HG03378 (cell line): ENCODE data around the gene NHP2.
"Not testable (repeated sequence)": the region's sequence is repeated elsewhere in the genome, so short reads cannot be mapped to it uniquely, and the experiment has no call there.

Experiments
- ATAC-seq: cut with Tn5 transposase; IDR thresholded peaks from one replicate; pipeline ENCODE4 v1.9.1; 2021; ENCODE audit warnings: mild to moderate bottlenecking, moderate library complexity; ENCODE audit not compliant: unreplicated experiment

Gene NHP2

DNA sequence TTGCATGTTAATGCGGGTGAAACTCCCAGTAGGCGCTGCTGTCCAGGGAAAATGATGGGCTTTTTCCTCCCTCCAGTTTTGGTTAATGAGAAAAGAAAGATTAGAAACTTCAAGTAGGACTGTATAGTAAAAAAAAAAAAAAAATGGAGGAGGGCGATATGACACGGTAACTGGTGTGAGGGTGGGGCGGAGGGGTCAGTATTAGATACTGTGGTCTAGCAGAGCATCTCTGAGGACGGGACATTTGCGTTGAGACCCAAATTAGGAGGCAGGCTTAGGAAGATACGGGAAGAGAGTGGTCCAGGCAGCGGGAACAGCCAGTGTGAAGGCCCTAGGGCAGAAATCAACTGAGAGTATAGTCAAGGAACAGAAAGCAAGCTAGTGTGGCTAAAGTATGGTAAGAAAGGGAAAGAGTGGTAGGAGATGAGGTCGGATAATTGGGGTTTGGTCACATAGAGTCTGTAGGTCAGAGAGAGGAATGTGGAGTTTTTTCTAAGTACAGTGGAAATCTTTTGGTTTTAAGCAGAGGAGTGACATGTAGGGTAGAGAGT, 22.2 kb downstream of the NHP2 start:
- no peak for ATAC-seq

DNA sequence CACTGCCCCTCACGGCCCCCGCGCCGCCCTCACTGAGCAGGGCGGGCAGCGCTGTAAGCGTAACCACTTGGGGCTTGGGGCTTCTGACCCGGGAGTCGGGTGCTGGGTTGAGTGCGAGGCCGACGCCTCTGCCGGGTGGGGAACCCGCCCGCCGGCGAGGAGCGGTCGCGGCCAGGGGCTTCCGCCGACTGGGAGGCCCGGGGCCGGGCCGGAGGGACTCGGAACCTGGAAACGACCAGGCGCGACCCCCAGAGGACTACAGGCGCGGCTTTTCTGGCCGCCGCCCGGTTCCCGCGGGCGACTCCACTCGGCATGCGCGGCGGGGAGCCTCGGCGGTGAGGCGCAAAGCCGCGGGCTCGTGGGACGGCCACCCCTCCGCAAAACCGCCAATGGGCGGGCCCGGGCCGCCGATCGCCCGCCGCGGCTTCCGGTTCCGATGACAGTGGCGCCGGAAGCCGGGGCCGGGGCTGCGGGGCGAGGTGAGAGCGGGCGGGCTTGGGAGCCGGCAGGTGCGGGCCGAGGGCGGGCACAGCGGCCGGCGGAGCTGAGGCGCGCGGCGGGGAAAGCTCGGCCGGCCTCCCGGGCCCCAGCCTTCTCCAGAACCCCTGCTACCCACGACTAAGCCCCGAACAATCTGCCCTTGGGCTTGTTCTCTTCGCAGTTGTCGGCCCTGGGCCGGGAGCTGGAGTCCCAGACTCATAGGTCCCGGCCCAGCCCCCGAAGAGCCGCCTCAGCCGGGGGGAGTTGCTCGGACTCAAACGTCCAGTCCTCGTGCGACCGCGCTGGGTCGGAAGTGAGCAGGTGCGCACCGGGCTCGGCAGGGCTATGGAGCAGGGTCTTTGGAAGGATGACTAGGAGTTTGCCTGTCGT, 22.9 kb downstream of the NHP2 start, which contains the start of gene RMND5B:
TSS of gene RMND5B (plus strand) at position 439 of the 870 bp plus-strand sequence. CDS start 7,106 bp downstream, outside the sequence.
- ATAC-seq, result peak; percentile 55

GRCh38 chr5:178130234-178130575, 23.5 kb downstream of the NHP2 start:
- not testable (repeated sequence) for ATAC-seq

- no peak for ATAC-seq
Observed at GRCh38 chr5:178129296-178129695, 24.4 kb downstream of the NHP2 start.

DNA sequence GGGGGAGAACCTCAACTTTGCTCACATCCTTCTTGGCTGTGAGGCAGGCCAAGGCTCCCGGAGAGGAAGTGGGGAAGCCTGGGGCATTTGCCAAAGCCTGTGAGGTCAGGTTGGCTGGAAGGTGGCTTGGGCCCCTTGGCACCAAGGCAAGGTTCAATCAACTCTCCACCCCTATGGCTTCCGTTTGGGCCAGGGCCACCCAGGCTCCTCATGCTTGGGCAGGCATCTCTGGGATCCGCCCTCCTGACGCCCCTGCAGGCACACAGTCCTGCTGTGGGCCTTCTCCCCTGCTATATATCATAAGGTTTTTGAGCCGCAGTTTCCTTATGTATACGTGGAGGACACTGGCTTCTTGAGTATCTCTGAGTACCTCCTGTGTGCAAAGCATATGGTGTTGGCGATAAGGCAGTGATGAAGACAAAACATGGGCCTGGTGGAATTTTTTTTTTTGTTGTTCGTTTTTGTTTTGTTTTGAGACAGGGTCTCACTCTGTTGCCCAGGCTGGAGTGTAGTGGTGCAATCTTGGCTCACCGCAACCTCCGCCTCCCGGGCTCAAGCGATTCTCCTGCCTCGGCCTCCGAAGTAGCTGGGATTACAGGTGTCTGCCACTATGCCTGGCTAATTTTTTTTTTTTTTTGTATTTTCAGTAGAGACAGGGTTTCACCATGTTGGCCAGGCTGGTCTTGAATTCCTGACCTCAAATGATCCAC, 26.2 kb downstream of the NHP2 start:
- not testable (repeated sequence) for ATAC-seq

- ATAC-seq, result no peak
Observed at GRCh38 chr5:178126556-178126955, 27.1 kb downstream of the NHP2 start.

GRCh38 chr5:178125253-178125906, 28.3 kb downstream of the NHP2 start:
- ATAC-seq, result no peak

DNA sequence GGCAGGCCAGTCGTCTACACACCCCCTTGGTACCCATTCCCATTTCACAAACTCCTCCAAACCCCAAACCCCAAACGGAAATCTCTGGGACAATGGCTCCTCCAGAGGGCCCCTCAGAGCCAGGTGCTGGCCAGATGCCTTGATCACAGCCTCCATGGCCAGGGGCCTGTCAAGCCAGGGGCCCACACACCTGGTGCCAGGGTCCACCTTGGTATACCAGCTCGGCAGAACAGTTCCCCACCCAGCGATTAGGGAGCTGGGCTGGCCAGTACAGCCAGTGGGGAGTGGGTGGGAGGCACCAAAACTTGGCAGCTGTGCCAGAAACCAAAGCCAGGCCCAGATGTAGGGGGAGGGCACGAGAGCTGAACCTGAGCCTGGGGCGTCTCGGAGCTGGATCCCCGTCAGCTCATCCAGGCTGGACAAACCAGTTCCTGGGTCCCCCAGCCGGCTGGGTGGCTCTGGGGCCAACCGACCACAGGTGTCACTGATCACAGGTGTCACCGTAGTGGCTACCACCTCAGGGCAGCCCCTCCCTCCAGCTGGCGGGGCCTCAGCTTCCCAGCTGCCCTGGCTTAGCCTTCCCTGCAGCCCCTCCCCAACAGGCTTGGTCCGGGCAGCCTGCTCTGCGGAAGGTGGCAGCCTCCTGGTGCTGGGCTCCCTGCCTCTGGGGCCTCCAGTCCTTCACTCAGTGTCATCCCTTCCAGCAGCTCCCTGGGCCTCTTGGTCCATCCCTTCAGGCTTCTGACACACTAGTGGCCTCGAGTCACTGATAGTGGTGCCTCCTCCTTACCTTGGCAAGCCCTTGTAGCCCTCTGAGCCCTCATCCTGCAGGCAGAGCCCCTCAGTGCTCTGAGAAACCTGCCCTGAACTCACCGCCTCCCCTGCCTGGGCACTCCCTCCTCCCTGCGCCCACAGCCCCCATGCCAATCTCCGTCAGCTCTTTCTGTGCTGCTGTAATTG, 29.4 kb downstream of the NHP2 start:
- no peak for ATAC-seq

DNA sequence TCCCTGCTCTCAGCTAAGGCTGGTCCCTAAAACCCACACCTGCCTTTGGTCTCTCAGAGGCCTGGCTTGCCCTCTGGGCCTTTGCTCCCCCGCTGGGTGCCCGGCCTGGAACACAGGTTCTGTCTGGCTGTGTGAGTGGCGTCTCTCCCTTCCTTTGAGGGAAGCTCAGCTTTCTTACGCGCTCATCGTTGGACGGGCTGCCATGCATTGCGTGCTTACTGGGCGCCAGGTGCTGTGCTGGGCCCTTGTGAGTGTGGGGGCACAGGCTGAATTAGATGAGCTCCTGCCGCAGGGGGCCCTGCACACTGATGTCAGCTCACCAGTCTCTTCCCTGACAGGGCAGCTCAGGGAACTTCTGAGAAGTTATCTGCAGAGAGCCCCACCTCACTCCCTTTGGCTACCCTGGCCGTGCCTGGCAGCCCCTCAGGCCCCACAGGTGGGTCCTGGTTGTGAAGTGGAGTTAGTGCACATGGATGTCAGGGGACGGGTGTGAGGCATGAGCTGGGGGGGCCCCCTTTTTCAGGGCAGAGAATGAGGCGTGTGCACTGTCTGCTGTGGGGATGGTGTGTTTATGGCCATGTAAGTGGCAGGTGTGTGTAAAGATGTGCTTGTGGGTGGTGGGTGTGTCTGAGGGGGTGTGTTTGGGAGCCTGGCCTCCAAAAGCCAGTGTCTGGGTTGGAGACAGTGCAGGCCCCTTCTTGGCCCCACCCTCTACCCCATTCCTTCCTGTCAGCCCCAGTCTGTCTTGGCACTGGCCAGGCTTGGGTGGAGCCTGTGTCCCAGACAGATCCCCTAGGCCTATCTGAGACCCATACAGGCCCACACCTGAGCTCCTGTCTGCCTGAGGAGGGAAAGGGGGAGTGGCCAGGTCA, 30.4 kb downstream of the NHP2 start:
- no peak for ATAC-seq

- ATAC-seq, result no peak
Observed at GRCh38 chr5:178122346-178122745, 31.3 kb downstream of the NHP2 start.

DNA sequence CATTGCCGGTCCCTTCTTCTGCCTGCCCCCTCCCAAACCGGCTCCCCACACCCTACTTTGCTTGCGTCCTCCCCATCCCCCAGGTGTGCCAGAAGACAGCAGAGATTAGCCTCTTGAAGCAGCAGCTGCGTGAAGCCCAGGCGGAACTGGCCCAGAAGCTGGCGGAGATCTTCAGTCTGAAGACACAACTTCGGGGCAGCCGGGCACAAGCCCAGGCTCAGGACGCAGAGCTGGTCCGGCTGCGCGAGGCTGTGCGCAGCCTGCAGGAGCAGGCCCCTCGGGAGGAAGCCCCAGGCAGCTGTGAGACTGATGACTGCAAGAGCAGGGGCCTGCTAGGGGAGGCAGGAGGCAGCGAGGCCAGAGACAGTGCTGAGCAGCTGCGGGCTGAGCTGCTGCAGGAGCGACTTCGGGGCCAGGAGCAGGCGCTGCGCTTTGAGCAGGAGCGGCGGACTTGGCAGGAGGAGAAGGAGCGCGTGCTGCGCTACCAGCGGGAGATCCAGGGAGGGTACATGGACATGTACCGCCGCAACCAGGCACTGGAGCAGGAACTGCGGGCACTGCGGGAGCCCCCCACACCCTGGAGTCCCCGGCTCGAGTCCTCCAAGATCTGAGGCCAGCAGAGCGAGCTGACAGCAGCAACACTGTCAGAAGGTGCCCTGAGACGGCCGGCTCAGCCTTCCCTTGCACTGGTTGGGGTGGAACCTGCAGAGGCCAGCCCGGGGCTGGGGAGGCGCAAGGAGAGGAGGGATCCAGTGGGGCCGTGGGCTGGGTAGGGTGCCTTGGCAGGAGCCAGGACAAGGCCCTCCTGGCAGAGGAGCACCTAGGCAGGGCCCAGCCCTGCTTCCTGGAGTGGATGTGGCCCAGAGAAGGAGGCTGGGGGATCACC, 32.1 kb downstream of the NHP2 start:
- no peak for ATAC-seq

GRCh38 chr5:178120607-178121357, 32.9 kb downstream of the NHP2 start:
- ATAC-seq, result peak; percentile 73

DNA sequence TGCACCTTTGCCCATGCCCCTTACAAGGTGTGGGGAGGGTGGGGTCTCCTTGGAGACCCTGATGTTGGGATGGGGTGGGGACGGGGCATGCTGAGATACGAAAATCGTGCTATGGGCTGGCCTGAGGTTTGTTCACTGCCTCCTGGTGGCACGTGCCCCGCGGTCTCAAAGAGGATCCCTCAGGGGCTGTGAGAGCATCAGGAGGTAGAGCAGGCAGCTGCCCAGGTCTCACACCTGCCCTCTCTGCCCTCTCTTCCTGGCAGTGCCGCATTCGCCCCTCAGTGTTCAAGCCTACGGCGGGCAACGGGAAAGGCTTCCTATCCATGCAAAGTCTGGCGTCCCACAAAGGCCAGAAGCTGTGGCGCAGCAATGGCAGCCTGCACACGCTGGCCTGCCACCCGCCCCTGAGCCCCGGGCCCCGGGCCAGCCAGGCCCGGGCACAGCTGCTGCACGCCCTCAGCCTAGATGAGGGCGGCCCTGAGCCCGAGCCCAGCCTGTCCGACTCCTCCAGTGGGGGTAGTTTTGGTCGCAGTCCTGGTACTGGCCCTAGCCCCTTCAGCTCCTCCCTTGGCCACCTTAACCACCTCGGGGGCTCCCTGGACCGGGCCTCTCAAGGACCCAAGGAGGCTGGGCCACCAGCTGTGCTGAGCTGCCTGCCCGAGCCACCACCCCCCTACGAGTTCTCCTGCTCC, 33.6 kb downstream of the NHP2 start:
- ATAC-seq, result no peak

DNA sequence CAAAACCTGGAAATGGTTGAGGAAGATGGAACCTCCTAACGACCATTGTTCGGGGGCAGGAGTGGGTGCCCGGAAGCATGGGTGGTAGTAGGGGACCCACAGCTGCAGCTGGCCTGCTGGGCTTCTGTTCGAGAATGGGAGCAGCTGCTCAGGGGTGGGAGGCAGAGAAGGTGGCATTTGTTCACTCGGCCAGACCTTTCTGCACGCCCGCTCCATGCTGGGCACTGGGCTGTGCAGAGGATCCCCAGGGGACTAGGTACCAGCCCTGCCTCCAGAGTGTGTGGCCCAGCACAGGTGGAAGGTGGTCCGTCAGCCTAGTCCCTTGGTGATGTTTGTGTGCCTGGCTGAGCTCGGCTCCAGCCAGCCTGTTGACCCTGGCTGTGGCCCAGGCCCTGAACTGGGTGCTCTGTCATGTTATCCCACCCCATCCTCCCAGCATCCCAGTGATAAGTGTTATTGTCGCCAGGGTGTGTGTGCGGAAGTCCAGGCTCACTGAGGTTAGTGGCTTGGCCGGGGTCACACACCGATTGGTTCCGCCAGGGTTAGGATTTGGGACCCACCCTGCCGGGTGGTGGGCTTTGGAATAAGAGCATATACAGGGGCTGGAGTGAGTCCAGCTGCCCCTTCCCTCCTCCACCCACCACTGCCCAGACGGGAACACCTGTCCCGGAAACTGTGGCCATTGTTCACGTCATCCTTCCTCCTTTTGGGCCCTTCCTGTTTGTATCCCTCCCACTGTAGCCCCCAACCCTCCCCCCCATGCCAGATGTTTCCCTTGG, 35.6 kb downstream of the NHP2 start:
- ATAC-seq, result no peak

GRCh38 chr5:178116143-178116885, 37.4 kb downstream of the NHP2 start:
- ATAC-seq, result peak; percentile 40

GRCh38 chr5:178115814-178116142, 37.9 kb downstream of the NHP2 start:
- no peak for ATAC-seq
